Right renal cortex interstitium (tissue), 3 donors: ENCODE measurements around the gene MTSS2. TPM values are rescaled to one million over a fixed set of nuclear protein-coding genes. Genes with fewer than 3 reads are reported as not detected.

Source experiments
- DNase-seq, 3 donors: peaks; one replicate each; pipeline ENCODE4 v3.0.0-alpha.2; 2013; ENCODE audit warnings: low read depth in 3 of 3, low spot score in 2 of 3
- polyA plus RNA-seq, 3 donors: library from polyadenylated mRNA; unstranded; fragments of 120-200 nt; gene quantifications; one replicate each; pipeline ENCODE4 v1.2.1, GENCODE V29; 2013; ENCODE audit not compliant: insufficient read length in 3 of 3

Gene MTSS2
- polyA plus RNA-seq, 3 donors = 36.8 to 45.1 (median 39.8) TPM

- peak in 1 of 3 donors; percentile 82 for DNase-seq
Observed at GRCh38 chr16:70715055-70715858, 29.4 kb upstream of the MTSS2 start.

DNA sequence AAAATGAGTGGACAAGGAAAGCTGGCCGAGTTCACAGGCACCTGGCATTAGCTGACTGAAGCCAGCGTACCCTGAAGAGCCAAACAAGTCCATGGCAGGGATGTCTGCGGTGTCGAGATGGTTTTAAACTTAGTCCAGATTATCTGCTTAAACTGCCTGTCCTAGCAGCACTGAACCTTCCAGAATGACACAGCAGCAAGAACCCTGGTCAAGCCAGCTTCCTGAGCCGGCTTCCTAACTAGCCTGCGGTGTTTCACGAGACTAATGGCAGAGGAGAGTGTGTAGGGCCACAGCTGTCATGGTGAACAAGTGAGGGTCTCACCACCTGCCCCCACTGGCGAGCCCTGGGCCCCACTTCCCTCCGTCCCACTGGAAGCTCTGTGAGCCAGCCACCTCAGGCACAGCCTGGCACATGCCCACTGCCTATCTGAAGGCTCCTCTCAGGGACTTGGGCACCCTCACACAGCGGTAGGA lies 28.8 kb upstream of the MTSS2 start:
- DNase-seq = no peak

GRCh38 chr16:70713824-70714223 lies 28.0 kb upstream of the MTSS2 start:
- no peak for DNase-seq

- DNase-seq = no peak
Observed at GRCh38 chr16:70713342-70713741, 27.5 kb upstream of the MTSS2 start.

- DNase-seq = no peak
Observed at GRCh38 chr16:70712942-70713341, 27.1 kb upstream of the MTSS2 start.

GRCh38 chr16:70712359-70712758 lies 26.5 kb upstream of the MTSS2 start:
- DNase-seq = no peak

- no peak for DNase-seq
Observed at GRCh38 chr16:70711211-70712031, 25.6 kb upstream of the MTSS2 start.

DNA sequence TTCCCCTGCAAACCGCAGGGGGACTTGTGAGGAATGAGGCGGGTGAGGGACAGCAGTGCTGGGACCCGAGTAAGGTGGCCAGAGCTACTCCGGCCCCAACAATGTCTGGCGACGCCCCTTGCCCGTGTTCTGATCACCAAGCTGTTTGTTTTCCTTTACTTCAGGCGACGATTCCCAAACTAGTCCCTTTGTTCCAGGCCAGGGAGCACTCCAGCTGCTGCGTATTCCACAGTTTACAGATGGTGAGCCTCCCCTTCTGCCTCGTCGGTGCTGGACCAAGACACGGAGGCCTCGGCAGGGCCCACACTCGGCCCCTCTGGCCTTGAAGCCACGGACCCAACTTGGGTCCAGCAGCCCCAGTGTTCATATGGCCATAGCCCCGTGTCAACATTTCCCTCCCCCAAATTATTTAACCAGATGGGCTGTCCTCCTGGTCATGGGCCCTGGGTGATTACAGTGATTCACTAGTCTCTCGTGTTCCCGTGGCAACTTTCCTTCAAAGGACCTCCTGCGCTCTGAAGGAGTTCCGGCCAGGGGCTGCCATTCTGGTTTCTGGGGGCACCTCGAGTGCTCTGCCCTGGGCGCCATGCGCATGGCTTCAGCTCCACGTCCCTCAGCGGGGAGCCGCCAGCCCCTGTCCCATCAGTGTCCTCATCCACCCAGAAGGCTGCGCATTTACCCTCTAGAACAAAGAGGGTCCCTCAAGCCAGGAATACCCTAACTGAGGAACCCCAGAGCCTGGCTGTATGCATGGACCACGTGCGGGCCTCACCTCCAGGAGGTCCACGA lies 24.8 kb upstream of the MTSS2 start:
- no peak for DNase-seq

DNA sequence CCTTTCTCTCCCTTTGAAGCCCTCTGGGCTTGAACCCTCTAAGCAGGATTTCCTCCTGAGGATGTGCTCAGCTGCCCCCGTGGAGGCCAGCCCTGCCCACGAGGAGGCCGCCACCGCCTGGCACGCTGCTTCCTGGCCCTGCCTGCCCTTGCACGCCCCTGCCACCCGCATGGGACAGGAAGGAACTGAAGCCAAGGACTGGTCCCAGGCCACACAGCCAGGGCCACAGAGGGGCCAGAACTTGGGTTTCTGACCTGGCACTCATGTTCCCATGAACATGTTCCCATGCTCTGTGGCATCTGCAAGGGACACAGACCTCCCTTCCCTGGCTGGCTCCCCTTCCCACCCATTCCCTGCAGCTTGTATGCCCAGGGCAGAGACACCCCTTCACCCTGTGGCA lies 24.1 kb upstream of the MTSS2 start:
- DNase-seq = no peak

GRCh38 chr16:70709457-70709856 lies 23.6 kb upstream of the MTSS2 start:
- DNase-seq = no peak

GRCh38 chr16:70708366-70709246 lies 22.8 kb upstream of the MTSS2 start:
- no peak for DNase-seq

DNA sequence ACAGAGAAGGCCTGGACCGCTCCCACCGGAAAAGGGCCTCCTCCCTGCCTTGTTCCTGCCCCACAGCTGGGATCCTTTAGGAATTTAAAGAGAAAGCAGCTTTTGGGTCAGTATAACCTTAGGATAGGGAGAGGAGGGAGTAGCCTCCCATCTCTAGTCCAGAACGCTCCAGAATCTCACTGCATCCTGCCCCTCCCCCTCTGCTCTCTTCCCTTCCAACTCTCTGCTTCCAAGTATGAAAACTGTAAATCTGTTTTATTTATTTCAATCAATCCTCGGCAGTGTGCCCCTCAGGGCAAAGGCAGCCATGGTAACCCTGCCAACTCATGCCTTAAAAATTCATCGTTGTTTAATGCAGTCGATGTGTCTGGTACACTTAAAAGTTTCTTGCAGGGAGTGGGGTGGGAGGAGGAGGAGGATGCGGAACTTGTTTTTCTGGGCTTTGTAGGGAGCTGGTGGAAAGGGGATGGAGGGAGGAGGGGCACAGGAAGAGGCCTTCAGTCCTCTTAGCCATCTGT lies 21.2 kb upstream of the MTSS2 start:
- peak in 1 of 3 donors; percentile 62 for DNase-seq

DNA sequence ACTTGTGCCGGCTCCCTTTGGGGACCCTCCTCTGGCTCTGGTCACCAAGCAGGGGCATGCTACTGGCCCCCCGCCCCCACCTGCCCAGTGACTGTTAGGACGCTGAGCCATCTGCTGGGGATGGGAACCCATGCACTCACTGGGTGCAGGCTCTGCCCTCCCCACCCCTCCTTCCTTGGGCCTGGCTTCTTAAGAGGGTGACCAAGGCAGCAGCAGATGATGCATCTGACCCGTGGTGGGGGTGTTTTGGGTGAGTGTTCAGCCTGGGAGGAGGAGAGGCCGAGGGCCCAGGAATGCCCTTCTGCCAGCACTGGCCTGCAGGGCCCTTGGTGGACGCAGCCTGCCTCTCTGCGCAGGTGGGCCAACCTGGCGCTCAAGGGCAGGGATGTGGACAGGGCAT lies 19.2 kb upstream of the MTSS2 start:
- no peak for DNase-seq

DNA sequence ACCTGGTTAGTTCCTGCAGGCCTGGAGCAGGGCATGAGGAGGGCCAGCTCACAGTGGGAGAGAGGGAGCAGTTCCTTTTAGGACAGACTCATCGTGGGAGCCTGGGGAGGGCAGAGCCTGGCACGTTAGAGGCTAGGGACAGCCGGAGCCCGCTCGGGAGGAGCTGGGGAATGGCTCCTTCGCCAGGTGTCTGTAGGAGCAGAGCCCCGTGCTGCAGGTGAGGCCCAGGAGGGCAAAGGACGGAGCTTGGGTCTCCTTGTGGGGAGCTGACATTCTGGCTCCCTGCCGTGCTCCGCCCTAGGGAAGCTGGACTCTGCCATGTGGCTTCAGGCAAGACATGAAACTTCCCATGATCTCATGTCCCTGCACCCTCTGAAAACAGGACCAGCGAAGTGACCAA lies 18.7 kb upstream of the MTSS2 start:
- no peak for DNase-seq

- DNase-seq = no peak
Observed at GRCh38 chr16:70703835-70704381, 18.1 kb upstream of the MTSS2 start.

- DNase-seq = no peak
Observed at GRCh38 chr16:70703041-70703834, 17.4 kb upstream of the MTSS2 start.

DNA sequence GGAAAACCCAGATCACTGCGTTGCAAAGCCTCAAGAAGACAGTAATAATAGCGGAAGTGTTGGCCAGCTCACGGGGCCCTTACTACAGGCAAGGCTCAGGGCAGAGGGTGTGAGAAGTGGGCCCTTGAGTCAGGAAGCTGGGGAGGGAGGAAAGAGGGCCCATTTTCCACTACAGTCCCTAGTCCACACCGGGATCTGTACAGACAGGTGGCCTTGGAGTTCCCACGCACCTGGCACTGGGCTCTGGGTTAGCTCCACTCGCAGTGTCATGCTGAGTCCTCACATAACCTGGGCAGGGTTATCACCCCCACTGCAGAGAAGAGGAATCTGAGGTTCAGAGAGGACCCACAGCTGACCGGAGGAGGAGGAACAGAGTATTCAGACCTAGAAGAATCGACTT lies 16.8 kb upstream of the MTSS2 start:
- no peak for DNase-seq

- DNase-seq = no peak
Observed at GRCh38 chr16:70701998-70702397, 16.1 kb upstream of the MTSS2 start.

DNA sequence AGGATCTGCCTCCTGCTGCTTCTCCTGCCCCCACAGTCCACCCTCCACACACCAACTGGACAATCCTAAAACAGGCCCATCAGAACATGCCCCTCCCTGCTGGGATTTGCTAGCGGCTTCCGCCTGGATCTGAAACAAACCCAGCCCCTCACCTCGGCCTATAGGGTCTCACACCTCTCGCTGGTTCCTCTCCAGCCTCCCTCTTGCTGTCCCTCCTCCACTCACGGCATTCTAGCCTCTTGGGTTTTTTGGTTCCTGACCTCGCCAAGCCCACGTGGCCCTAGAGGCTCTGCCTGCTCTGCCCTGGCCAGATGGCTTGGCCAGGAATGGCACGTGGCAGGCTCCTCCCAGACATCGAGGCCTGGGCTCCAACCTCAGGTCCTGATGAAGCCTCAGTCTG lies 15.7 kb upstream of the MTSS2 start:
- no peak for DNase-seq
